AG04450 (cell line): ENCODE results near the gene TOP1. TPM values are rescaled to one million over a fixed set of nuclear protein-coding genes. Genes with fewer than 3 reads are reported as not detected.

Experiments used
- CTCF ChIA-PET: fragments of 300-600, 350-600 bp; formaldehyde crosslinking; extraction: SDS; loops from one replicate; lab custom pipeline; 2022; ENCODE audit warnings: antibody characterized with exemption, inconsistent platforms; lab: Charles Lee
- POLR2A ChIA-PET: fragments of 350-600 bp; formaldehyde crosslinking; extraction: SDS; loops from one replicate; lab custom pipeline; 2021; ENCODE audit warnings: antibody characterized with exemption, inconsistent platforms; lab: Yijun Ruan, JAX
- DNase-seq: peaks from one replicate; pipeline ENCODE4 v3.0.0-alpha.2; 2011; ENCODE audit warnings: low read depth, low spot score
- H3K27ac ChIP-seq: one replicate; pipeline ENCODE4 v1.5.1; 2012; ENCODE audit warnings: low read depth, low read length, control low read depth
- H3K27me3 ChIP-seq: one replicate; pipeline ENCODE4 v1.6.0; 2012; ENCODE audit warnings: low read length; ENCODE audit not compliant: control insufficient read depth, insufficient read depth
- H3K4me3 ChIP-seq: 2 replicates; pipeline ENCODE4 v1.5.1; 2011; ENCODE audit warnings: mild to moderate bottlenecking, low read depth, low read length, control low read depth
- H3K9me3 ChIP-seq: 2 replicates; pipeline ENCODE4 v1.5.1; 2012; ENCODE audit warnings: low read length; ENCODE audit not compliant: control insufficient read depth, insufficient read depth
- CTCF ChIP-seq: IDR thresholded peaks from 2 replicates; pipeline ENCODE4 v1.5.1; 2011; ENCODE audit warnings: low read depth, low read length, control low read depth, inconsistent platforms
- polyA plus RNA-seq: library from polyadenylated mRNA; depleted of rRNA; stranded (reverse); fragments of >200 nt; gene quantifications from 2 replicates; pipeline ENCODE4 v1.2.3, GENCODE V29; 2011

The TOP1 gene
- polyA plus RNA-seq, 1 experiment = 29.1 TPM

DNA sequence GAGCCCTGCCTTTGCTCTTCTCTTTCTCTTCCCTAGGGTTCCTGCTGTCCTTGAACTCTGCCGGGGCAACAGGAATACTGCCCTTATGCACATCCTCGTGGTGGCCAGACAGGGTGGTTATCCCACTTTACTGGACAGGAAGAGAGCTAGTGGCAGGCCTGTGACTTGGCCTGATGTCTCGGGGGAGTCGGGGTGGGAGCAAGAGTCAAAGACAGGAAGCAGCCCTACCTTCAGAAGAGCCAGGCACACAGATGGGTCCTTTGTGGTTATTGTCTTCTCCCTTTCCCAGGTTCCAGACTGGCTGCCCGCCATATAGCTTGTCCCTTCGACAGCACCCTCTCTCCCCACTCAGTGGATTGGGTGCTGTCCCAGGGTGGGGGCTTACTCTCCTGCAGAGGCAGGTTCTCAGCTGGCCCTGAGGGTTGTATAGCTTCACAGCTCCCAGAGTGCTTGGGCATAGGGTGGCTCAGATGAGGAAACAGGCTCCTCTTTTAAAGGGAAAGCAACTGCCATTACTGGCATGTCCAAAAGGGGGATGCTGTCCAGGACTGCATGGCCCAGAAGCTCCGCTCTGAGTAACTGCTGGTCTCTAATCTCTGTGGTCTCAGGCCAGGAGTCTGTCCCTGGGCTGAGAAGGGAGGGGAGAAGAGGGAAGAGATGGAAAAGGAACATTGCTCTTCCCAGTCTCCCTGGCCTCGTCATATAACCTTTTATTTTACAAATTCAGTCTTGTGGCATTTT, 126.0 kb downstream of the TOP1 start:
- no peak overlapping the region for H3K27ac ChIP-seq
- DNase-seq = no peak
- no peaks in the 10 kb centered on the region for H3K27me3 ChIP-seq
- H3K4me3 ChIP-seq = no peak overlapping the region
- ChIA-PET POLR2A (no interaction called here), CTCF (interaction anchor here (0.8 to 1.9 kb wide), 6 partner anchors 15 to 186 kb away, joined by 3 to 8 read pairs (median 4); no protein-coding TSS in a partner anchor)
- no peak for TF ChIP-seq CTCF
- no peaks in the 10 kb centered on the region for H3K9me3 ChIP-seq

GRCh38 chr20:41155261-41155660, 126.6 kb downstream of the TOP1 start:
- no peak for TF ChIP-seq CTCF
- Histone ChIP-seq H3K27me3 (no peaks in the 10 kb centered on the region), H3K4me3 (no peak overlapping the region), H3K27ac (no peak overlapping the region), H3K9me3 (no peaks in the 10 kb centered on the region; the same call in 1 of the 2 replicates)
- no peak for DNase-seq
- ChIA-PET CTCF (interaction anchor here (0.8 to 1.9 kb wide), 6 partner anchors 15 to 187 kb away, joined by 3 to 8 read pairs (median 4); no protein-coding TSS in a partner anchor), POLR2A (interaction anchor here (1.0 kb wide), 1 partner anchor 12 kb away, joined by 4 read pairs; no protein-coding TSS in a partner anchor)

DNA sequence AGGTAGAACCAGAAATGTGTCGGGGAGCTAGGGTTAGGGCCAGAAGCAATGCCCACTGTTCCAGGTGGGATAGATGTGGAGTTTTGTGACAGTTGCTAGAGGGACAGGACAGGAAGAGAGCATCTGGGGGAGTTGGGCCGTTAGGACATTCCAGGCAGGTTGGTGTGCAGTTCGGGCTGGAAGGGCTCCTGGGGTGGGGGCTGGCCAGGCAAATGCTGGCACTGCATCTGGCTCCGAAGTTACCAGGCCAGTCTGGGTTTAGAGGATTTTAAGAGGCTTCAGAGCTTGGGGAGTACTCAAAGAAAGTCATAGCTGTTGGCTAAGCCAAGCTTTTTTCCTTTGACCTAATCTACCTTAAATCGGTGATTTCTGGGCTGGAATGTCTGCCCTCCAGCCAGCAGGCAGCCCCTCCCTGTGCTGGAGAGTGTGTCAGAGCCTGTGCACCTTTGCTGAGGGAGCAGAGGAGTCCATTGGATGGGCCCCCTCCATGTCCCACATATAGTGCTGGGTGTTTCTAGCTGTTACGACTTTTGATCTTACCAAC, 129.5 kb downstream of the TOP1 start:
- ChIA-PET CTCF (interaction anchor here (1.4 to 1.6 kb wide), 3 partner anchors 14 to 253 kb away, joined by 3 to 5 read pairs (median 4); no protein-coding TSS in a partner anchor), POLR2A (interaction anchor here (0.7 kb wide), 1 partner anchor 178 kb away, joined by 3 read pairs; no protein-coding TSS in a partner anchor)
- Histone ChIP-seq H3K27me3 (no peaks in the 10 kb centered on the region), H3K4me3 (no peak overlapping the region), H3K27ac (no peak overlapping the region), H3K9me3 (no peaks in the 10 kb centered on the region; the same call in 1 of the 2 replicates)
- DNase-seq = no peak
- no peak for TF ChIP-seq CTCF

- ChIA-PET POLR2A (no interaction called here), CTCF (interaction anchor here (1.4 to 1.5 kb wide), 2 partner anchors 14 to 193 kb away, joined by 3 to 5 read pairs; no protein-coding TSS in a partner anchor)
- no peak overlapping the region for H3K27ac ChIP-seq
- no peaks in the 10 kb centered on the region; the same call in 1 of the 2 replicates for H3K9me3 ChIP-seq
- DNase-seq = no peak
- no peak for TF ChIP-seq CTCF
- no peak overlapping the region for H3K4me3 ChIP-seq
- H3K27me3 ChIP-seq = no peaks in the 10 kb centered on the region
These were observed 130.9 kb downstream of the TOP1 start for GRCh38 chr20:41159547-41159946.
